ENCODE results near the gene ST8SIA6.

Gene ST8SIA6

GRCh38 chr10:17455015-17455520 lies 673 bp upstream of the ST8SIA6 start:
- H3K27ac ChIP-seq, result no peak overlapping the region
- TF ChIP-seq CTCF (conservative IDR thresholded peaks at IDR 0.05), result no peak

GRCh38 chr10:17453373-17454091 lies 863 bp downstream of the ST8SIA6 start:
- no peak for TF ChIP-seq CTCF (conservative IDR thresholded peaks at IDR 0.05)
- peak overlapping the region; percentile 42 for H3K27ac ChIP-seq

GRCh38 chr10:17453035-17453372 lies 1.4 kb downstream of the ST8SIA6 start:
- TF ChIP-seq CTCF (conservative IDR thresholded peaks at IDR 0.05), result no peak
- peak overlapping the region; percentile 42 for H3K27ac ChIP-seq

- H3K27ac ChIP-seq, result no peak overlapping the region; the same call in 1 of the 2 replicates
- TF ChIP-seq CTCF (conservative IDR thresholded peaks at IDR 0.05), result no peak
These were observed 2.1 kb downstream of the ST8SIA6 start for GRCh38 chr10:17452060-17452841.

- no peak for TF ChIP-seq CTCF (conservative IDR thresholded peaks at IDR 0.05)
- no peak overlapping the region for H3K27ac ChIP-seq
These were observed 4.4 kb downstream of the ST8SIA6 start for GRCh38 chr10:17450024-17450423.

- H3K27ac ChIP-seq, result peak overlapping the region; percentile 91
These were observed 8.9 kb downstream of the ST8SIA6 start for GRCh38 chr10:17445400-17445998.

More at GRCh38 chr10:17445400-17445998, 8.9 kb downstream of the ST8SIA6 start:
- no peak for TF ChIP-seq CTCF (conservative IDR thresholded peaks at IDR 0.05)
